HG02981 (cell line): Measurements from ENCODE around the gene CLPTM1L.

ENCODE experiments used
- ATAC-seq: cut with Tn5 transposase; IDR thresholded peaks from one replicate; pipeline ENCODE4 v1.9.1; 2021; ENCODE audit warnings: mild to moderate bottlenecking, moderate library complexity; ENCODE audit not compliant: unreplicated experiment

The CLPTM1L gene

GRCh38 chr5:1344975-1345838 is at the start of gene CLPTM1L:
Gene CLPTM1L, minus strand, starts transcription at chr5:1345099. Its CDS starts 258 bp downstream, at chr5:1344841.
- ATAC-seq: peak; percentile 90

- ATAC-seq: no peak
Observed at GRCh38 chr5:1393571-1394501, 48.9 kb upstream of the CLPTM1L start.

GRCh38 chr5:1392801-1393565 is 48.1 kb upstream of the CLPTM1L start:
- no peak for ATAC-seq

GRCh38 chr5:1392261-1392660 is 47.4 kb upstream of the CLPTM1L start:
- ATAC-seq: no peak

- ATAC-seq: no peak
Observed at GRCh38 chr5:1391691-1392090, 46.8 kb upstream of the CLPTM1L start.

GRCh38 chr5:1390861-1391600 is 46.1 kb upstream of the CLPTM1L start:
- no peak for ATAC-seq

GRCh38 chr5:1390333-1390732 is 45.4 kb upstream of the CLPTM1L start:
- no peak for ATAC-seq

GRCh38 chr5:1388383-1388967 is 43.6 kb upstream of the CLPTM1L start:
- no peak for ATAC-seq

- no peak for ATAC-seq
Observed at GRCh38 chr5:1387876-1388275, 43.0 kb upstream of the CLPTM1L start.

- no peak for ATAC-seq
Observed at GRCh38 chr5:1387059-1387755, 42.3 kb upstream of the CLPTM1L start.

GRCh38 chr5:1386274-1386717 is 41.4 kb upstream of the CLPTM1L start:
- ATAC-seq: peak; percentile 33

- ATAC-seq: peak; percentile 84
Observed at GRCh38 chr5:1385395-1386273, 40.7 kb upstream of the CLPTM1L start.

GRCh38 chr5:1384521-1384920 is 39.6 kb upstream of the CLPTM1L start:
- no peak for ATAC-seq

GRCh38 chr5:1383886-1384401 is 39.0 kb upstream of the CLPTM1L start:
- ATAC-seq: no peak

GRCh38 chr5:1383344-1383743 is 38.4 kb upstream of the CLPTM1L start:
- ATAC-seq: no peak

- no peak for ATAC-seq
Observed at GRCh38 chr5:1382248-1382700, 37.4 kb upstream of the CLPTM1L start.

GRCh38 chr5:1381370-1382247 is 36.7 kb upstream of the CLPTM1L start:
- ATAC-seq: no peak
